SK-N-MC (cell line): Measurements from ENCODE around the gene ACCSL.

Experiments used
- EZH2 ChIP-seq: fragments of 200-600 bp; sonication (generic); IDR thresholded peaks from one replicate; pipeline ENCODE4 v1.6.1; 2017; ENCODE audit warnings: antibody characterized with exemption
- POLR2AphosphoS5 ChIP-seq: IDR thresholded peaks from 2 replicates; pipeline ENCODE4 v1.6.1; 2012; ENCODE audit warnings: mild to moderate bottlenecking, low read depth, low read length, borderline replicate concordance

DNA sequence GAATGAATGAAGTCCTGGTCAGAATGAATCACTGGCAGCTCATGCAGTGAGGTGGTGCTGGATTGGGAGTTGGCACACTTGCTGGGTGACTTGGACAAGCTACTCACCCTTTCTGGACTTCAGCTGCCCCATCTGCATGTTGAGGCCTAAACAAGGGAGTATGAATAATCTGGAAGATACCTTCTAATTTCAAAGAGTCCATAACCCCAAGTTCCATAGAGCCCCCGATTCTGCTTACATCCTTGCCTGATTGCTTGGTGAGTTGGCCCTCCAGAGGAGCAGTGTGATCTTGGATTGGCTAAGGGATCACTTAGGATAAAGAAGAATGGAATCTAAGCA lies 18.3 kb upstream of the ACCSL start:
- TF ChIP-seq EZH2, result no peak
- no peak for TF ChIP-seq POLR2AphosphoS5
